HG03097 (cell line): ENCODE measurements around the gene CRY1.
A peak's percentile ranks its signal among the peaks of the same experiment; 100 is the strongest.
"Not testable (repeated sequence)": the region's sequence is repeated elsewhere in the genome, so short reads cannot be mapped to it uniquely, and the experiment has no call there.

Experiments used
- ATAC-seq: cut with Tn5 transposase; IDR thresholded peaks from one replicate; pipeline ENCODE4 v1.9.1; 2021; ENCODE audit not compliant: unreplicated experiment, low FRiP score

CRY1 gene

DNA sequence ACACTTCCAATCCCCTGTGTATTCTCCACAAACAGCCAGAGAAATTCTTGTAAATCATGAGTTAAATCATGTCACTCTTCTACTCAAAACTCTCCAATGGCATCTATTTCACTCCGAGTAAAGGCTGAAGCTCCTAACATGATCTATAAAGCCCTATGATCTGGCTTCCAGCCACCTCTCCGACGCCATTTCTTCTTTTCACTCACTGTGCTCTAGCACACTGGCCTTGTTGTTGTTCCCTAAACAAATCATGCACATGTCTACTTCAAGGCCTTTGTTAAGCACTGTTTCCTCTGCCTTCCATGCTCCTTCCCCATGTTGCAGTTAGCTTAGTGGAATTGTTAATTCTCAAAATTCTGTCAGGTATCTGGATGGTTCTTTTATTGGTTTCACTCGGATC lies 76.3 kb downstream of the CRY1 start:
- no peak for ATAC-seq

DNA sequence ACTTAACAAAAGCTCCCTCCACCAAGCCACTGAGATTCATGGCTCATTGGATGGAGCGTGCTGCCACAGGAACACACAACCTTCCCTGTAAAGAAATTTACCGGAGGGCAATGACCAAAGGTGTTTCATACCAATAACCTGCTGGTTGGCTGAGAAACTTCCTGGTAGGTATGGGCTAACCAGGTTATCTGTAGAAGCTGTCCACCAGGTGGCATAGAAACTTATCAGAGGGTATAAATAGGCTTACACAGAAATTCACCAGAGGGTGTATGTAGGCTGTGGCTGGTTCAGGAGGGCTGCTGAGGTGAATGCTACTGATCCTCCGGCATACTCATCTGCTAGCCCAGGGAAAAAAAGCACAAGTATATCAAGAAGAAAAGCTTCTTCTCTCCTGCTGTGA lies 79.3 kb downstream of the CRY1 start:
- no peak for ATAC-seq

DNA sequence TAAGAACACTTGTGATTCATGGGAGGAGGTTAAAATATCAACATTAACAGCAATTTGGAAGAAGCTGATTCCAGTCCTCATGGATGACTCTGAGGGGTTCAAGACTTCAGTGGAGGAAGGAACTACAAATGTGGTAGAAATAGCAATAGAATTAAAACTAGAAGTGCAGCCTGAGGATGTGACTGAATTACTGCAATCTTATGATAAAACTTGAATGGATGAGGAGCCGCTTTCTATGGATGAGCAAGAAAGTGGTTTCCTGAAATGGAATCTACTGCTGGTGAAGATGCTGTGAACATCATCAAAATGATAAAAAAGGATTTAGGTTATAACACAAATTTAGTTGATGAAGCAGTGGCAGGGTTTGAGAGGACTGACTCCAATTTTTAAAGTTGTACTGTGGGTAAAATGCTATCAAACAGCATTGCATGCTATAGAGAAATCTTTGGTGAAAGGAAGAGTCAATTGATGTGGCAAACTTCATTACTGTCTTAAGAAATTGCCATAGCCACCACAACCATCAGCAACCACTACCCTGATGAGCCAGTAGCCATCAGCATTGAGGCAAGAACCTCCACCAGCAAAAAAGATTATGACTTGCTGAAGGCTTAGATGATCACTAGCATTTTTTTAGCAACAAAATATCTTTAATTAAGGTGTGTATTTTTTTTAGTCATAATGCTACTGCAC lies 80.5 kb downstream of the CRY1 start:
- ATAC-seq = no peak

DNA sequence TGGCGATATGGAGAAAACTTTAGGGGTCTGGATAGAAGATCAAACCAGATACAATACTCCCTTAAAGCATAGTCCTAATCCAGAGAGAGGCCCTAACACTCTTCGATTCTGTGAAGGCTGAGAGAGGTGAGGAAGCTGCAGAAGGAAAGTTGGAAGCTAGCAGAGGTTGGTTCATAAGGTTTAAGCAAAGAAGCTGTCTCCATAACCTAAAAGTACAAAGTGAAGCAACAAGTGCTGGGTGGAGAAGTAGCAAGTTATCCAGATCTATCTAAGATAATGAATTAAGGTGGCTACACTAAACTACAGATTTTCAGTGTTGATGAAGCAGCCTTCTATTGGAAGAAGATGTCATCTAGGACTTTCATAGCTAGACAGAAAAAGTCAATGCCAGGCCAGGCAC lies 81.8 kb downstream of the CRY1 start:
- no peak for ATAC-seq

DNA sequence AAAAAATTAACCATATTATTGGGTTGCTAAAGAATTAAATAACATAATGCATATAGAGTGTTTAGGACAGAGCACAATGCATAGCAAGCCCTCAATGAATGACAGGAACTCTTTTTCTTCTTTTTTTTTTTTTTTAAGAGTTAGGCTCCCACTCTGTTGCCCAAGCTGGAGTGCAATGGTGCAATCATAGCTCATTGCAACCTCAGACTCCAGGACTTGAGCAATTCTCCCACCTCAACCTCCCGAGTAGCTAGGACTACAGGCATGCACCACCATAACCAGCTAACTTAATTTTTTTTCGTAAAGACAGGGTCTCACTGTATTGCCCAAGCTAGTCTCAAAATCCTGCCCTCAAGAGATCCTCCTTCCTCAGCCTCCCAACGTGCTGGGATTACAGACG lies 85.9 kb downstream of the CRY1 start:
- ATAC-seq = no peak

DNA sequence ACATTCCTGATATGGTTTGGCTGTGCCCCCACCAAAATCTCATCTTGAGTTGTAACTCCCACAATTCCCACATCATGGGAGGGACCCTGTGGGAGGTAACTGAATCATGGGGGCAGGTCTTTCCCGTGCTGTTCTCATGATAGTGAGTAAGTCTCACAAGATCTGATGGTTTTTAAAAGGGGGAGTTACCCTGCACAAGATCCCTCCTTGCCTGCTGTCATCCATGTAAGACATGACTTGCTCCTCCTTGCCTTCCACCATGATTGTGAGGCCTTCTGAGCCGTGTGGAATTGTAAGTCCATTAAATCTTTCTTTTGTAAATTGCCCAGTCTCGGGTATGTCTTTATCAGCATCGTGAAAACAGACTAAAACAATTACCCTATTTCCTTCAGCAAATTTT lies 90.7 kb downstream of the CRY1 start:
- ATAC-seq = not testable (repeated sequence)

DNA sequence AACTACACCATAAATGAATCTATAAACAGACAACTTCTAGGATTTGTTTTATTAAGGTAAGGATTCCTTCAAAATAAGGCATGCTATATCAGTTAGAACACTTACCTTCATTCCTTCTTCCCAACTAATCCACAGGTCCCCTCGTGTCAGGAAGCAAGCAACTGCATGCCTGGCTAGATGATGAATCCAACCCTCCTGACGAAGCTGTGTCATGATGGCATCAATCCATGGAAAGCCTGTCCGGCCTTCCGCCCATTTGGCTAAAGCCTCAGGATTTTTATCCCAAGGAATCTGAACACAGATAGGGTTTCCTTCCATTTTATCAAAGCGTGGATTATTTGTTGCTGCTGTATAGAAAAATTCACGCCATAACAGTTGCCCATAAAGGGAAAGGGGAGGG lies 93.9 kb downstream of the CRY1 start:
- no peak for ATAC-seq

DNA sequence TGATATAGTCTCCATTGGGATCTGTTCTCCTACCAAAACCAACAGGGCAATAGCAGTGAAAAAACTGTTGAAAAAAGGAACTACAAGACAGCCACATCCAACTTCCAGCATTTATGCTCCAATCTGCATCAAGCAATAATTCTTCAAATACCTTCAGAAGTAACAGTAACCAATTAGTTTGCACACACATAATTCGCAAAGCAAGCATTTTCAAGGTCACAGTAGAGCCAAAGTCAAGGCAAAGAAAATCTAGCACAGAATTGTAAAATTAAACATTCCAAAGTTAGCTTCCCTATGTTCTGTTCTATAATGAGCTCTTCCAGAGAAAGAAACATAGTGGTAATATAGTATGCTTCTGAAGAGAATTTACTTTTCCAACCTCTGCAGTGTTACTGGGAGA lies 95.4 kb downstream of the CRY1 start:
- ATAC-seq = no peak

DNA sequence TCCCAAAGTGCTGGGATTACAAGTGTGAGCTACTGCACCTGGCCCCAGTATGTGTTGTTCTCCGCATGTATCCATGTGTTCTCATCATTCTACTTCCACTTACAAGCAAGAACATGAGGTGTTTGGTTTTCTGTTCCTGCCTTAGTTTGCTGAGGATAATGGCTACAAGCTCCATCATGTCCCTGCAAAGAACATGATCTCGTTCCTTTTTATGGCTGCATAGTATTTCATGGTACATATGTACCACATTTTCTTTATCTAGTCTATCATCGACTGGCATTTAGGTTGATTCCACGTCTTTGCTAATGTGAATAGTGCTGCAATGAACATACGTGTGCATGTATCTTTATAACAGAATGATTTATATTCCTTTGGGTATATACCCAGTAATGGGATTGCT lies 97.2 kb downstream of the CRY1 start:
- not testable (repeated sequence) for ATAC-seq

DNA sequence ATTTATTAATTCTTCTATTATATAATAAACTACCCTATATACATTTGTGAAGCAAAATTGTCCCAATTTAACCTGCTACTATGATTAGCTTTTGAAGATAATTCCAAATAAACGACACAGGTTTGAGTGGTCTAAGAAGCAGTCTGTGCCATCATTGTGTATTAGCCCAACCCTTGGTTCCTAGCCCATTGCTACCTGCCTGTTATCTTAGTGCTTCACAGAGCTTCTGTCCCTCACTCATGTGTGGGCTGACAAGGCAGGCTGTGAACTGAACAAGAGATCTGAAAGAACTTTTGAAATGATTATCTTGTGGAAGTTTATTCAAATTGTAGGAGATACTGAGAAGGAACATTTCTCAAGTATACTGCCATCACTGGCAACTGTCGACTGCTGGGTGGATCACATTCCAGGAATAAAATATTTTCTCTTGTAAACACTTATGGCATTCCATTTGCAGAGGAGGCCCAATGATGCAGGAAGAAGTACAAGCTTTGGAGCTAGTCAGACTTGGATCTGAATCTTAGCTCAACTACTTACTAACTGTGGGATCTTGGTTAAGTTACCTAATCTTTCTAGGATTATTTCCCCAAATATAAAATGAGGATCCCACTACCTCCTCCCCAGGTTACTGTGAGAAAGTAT lies 98.6 kb downstream of the CRY1 start:
- no peak for ATAC-seq

DNA sequence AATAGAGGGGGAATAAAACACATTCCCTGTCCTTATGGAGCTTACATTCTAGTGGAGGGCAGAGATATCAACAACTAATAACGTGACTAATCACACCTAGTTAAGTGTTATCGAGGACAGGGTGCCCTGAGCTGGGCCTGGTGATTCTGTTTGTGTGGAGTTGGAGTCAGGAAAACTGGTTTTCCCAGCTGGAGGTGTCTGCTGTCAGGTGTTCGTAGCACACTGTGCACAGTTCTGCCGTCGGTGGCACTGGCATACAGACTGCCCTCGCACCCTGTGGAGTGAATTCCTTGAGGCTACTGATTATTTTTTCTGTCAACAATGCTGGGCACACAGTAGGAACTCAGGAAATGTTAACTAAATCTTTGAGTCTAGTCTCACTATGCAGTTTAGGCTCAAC lies 105.5 kb downstream of the CRY1 start:
- no peak for ATAC-seq

DNA sequence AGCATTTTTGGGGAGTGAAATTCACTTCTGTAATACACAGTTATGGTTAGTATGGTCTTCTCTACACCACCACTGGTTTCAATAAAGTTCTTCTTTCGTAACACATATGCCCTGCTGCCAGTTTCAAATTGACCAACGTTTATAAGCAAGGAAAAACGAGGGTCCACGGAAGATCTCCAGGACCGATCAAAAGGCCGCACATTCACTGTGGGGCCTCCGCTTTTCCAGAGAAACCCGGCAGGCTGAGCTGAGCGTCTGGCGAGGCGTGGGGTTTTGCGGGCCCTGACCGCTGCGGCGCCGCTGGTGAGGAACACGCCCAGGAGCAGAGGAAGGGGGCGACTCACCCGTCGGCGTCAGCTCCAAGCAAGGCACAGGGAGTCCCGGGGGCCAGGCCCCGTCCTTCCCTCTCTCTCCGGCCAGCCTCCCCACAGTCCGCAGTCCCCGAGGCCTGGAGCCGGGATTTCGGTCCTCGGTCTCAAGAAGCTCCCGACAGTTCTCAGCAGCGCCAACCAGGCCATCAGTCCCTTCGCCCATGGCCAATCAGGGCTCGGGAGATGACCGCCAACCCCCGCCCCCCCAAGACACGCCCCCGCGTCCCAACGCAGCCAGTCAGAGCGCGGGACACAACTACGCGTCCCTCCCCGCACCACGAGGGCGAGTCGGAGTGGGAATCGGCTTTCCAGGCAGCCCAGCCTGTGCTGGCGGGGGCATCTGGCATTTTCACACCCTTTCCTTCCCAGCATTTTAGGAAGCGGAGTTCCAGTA lies 106.5 kb downstream of the CRY1 start, which contains the start of gene MTERF2:
MTERF2 (minus strand) TSS at position 522 of the 765 bp plus-strand sequence. CDS start 8,432 bp downstream, outside the sequence.
- ATAC-seq = peak; percentile 89

DNA sequence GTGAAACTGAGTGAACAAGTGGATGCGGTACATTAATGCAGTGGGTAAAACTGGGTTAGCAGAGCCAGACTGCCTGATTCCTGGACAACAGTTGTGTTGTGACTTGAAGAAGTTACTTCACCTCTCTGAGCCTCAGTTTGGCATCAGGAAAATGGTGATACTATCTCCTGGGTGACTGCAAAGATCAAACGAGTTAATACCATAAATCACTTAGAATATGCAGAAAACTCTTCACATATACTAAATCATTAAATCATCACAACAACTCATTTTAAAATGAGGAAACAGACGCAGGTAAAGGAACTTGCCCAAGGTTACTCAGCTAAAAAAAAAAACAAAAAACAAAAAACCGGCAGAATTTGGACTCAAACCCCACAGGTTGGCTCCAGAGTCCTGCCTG lies 107.2 kb downstream of the CRY1 start:
- ATAC-seq = no peak

DNA sequence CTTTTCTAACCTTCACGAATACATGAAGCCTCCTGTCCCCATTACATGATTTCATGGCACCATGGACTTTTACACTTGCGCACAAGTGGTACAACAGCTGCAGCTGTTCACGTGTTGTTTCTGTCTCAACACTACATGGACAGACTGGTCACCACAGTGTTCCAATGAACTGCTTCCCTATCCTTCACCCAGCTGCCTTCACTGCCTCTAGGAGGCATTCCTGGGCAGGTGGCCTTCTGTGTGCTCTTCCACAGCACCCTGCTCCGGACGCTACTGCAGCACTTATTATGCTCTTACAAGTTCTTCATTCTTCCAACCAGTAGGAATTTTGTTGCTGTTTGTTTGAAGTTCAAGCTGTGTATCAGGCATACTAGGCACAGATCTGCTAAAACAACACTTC lies 107.9 kb downstream of the CRY1 start:
- ATAC-seq = no peak

DNA sequence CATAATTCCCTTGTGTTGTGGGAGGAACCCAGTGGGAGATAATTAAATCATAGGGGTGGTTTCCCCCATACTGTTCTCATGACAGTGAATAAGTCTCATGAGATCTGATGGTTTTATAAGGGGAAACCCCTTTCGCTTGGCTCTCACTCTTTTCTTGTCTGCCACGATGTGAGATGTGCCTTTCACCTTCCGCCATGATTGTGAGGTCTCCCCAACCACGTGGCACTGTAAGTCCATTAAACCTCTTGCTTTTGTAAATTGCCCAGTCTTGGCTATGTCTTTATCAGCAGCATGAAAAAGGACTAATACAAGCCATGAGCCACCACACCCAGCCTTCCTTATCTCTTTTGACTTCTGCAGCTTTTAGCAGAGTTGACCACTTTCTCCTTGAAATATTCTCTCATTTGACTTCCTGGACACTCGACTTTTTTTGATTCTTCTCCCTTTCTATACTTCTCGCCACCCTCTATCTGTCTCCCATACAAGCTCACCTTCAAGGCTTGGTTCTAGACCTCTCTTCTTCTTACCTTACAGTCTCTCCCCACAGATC lies 108.7 kb downstream of the CRY1 start:
- no peak for ATAC-seq

DNA sequence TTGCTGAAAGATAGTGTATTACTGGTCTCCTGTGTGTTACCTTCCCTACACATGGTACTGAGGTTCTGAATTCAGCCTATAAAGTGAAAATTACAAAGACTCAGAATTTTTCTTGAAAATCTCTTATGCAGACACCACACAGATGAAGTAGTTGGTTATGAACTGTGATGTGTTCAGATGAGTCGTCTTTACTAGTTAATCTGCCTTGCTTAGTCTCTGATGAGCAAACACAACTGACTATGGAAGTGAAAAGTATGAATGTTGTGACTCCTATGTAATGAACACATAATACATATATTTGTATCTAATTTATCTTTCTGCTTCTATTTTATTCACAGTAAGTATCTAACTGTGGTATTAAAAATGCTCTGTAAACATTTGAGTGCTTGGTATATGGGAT lies 111.1 kb downstream of the CRY1 start:
- no peak for ATAC-seq

DNA sequence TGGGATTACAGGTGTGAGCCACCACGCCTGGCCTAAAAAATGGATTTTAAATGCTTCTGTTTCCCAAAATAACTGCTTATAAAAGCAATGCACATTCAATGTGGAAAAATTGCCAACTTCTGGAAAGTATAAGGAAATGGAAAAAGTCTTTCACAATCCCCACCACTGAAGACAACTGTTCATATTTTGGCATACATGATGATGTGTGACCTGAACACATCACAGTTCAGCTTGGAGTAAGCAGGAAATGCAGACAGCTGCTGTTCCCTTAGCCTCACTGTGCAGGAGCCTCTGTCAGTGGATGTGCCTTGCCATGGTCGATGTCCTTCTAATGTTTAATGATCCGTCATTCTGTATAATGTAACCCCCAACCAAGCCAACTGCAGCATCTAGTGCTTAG lies 111.6 kb downstream of the CRY1 start:
- no peak for ATAC-seq

DNA sequence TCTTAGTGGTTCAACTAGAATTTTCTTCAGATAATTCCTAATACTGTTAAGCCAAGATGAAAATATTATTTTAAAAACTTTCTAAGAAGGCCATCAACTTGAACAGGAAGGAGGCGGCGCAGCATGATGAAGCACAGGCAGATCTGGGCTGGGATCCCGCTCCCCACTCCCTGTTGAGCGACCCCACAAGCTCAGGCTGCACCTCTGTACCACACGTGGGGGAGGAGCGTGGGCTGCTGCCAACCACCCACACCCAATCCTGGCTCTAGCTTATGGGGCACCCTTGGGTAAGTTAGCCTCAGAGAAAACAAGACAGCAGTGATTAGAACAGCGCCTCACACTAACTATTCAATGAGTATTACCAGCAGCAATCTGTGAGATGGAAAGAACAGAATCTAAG lies 112.4 kb downstream of the CRY1 start:
- no peak for ATAC-seq

DNA sequence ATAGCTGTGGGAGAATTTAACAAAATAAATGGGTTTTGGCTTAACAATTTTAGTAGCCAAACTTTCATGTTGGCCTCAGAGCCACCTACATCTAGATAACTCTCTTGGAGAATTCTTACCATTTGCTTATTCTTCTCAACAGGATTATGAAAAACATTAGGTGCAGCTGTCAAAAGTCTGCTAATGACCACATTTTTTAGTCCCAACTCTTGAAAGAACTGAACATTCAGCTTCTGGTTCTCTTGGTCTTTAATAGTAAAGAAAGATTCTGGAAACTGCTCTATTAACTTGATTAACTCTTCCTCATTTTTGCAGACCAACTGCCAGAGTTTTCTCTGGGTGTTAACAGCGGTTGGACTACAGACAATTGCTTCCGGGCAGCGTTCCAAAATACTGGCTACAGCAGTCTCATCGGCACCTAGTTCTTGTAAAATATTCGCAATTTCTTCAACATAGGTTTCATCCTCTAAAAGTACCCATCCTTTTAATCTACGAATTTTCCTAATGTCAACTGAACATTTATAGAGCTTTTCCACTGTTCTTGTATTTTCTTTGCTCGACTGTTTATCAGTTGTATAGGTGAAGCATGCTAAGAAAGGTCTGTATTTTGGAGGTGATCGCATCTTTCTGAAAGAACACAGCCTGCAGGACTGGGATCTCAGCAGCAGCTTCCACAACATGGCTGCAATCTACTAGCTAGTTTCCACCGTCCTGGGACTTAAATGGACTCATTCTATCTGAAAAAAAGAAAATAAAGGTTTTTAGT lies 115.1 kb downstream of the CRY1 start:
- no peak for ATAC-seq

DNA sequence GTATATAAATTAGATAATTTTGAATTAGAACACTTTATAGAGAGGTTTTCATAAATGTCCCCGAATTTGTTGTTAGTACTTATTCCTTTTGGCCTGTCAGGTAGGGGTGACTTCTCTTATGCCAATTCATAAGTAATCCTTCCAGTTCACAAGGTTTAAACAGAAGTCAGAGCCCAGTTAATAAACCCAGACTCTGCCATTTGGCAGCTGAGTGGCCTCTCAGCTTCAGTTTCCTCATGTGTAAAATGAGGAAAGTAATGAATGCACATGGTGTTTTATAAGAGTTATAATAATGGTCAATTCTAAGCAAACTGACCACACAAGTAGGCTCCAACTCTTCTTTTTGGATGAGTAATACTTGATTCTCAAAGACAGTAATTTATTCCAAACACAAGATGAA lies 116.7 kb downstream of the CRY1 start:
- ATAC-seq = no peak
